Fibroblast of mammary gland (primary cell): ENCODE measurements around the gene MUTYH.
"Not testable (repeated sequence)": the region's sequence is repeated elsewhere in the genome, so short reads cannot be mapped to it uniquely, and the experiment has no call there.

Experiments used
- DNase-seq: peaks from one replicate; pipeline ENCODE4 v3.0.0-alpha.2; 2010; ENCODE audit warnings: low read depth
- H3K4me3 ChIP-seq: 2 replicates; pipeline ENCODE4 v1.5.1; 2011; ENCODE audit warnings: low read depth, mild to moderate bottlenecking, low read length, moderate library complexity; ENCODE audit not compliant: control insufficient read depth
- CTCF ChIP-seq: conservative IDR thresholded peaks from 2 replicates; pipeline ENCODE4 v1.5.1; 2011; ENCODE audit warnings: low read depth, low read length, inconsistent platforms; ENCODE audit not compliant: control insufficient read depth, insufficient read depth

Gene MUTYH

GRCh38 chr1:45339789-45340558 is at the start of gene MUTYH, which contains the start of gene TOE1:
Gene MUTYH, minus strand, starts transcription at chr1:45340440. Its CDS starts 5,935 bp downstream, at chr1:45334505.
Gene TOE1, plus strand, starts transcription at chr1:45340170. Its CDS starts 83 bp downstream, at chr1:45340253.
- TF ChIP-seq CTCF = no peak
- peak; percentile 87 for DNase-seq
- H3K4me3 ChIP-seq = peak within 1 kb of the TSS; percentile 74

- no peak for TF ChIP-seq CTCF
- DNase-seq = no peak
- H3K4me3 ChIP-seq = no peak overlapping the region
These were observed 46.0 kb upstream of the MUTYH start for GRCh38 chr1:45386219-45386618.

GRCh38 chr1:45385302-45385701 is 45.1 kb upstream of the MUTYH start:
- no peak for DNase-seq
- no peak for TF ChIP-seq CTCF
- no peak overlapping the region for H3K4me3 ChIP-seq

- not testable (repeated sequence) for H3K4me3 ChIP-seq, DNase-seq
These were observed 44.0 kb upstream of the MUTYH start for GRCh38 chr1:45384213-45384612.

- TF ChIP-seq CTCF = no peak
- DNase-seq = no peak
These were observed 43.0 kb upstream of the MUTYH start for GRCh38 chr1:45383191-45383590.

GRCh38 chr1:45381243-45381642 is 41.0 kb upstream of the MUTYH start:
- no peak for DNase-seq
- H3K4me3 ChIP-seq = no peak overlapping the region
- TF ChIP-seq CTCF = no peak

More at GRCh38 chr1:45383191-45383590, 43.0 kb upstream of the MUTYH start:
- no peak overlapping the region for H3K4me3 ChIP-seq

GRCh38 chr1:45380730-45381129 is 40.5 kb upstream of the MUTYH start:
- no peak for TF ChIP-seq CTCF
- no peak for DNase-seq
- H3K4me3 ChIP-seq = no peak overlapping the region
